Measurements from ENCODE around the gene BAHCC1.

DNA sequence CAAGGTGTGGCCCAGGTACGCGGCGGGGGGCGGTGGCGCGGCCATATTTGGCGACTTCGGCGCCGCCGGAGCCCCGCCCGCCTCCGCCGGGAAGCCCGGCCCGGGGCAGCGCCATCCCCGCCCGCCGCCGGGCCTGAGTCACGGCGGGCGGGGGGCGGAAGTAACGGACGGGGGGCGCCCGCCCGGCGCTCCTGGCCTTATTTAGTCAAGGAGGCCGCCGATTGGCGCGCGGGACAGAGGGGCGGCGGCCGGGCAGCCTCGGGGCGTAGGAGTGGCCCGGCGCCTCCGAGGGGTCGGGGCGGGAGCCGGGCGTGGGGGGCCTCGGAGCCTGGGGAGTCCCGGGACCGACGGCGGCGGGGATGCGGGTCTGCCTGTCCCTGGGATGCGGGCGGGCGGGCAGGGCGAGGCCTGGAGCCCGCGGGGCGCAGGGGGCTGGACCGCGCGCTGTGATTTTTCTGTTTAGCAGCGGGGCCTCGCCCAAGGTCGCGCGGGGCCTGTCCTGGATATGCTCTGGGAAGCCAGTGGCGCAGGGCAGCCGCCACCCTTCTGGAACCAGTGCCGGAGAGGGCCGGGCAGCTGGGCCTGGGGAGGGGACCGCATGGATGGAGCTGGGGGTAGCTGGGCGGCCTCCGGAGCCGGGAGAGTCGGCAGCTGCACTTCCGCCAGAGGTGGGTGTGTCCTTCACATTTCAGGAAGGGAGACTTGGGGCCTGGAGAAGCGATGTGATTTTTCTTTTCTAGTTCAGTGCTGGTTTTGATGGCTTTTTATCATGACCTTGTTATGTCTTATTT is 119.7 kb downstream of the BAHCC1 start:
- TF ChIP-seq CTCF (IDR thresholded peaks at IDR 0.05; ENCODE audit: low read depth, low read length, poor library complexity, severe bottlenecking), result no peak
- no peak for TF ChIP-seq EZH2phosphoT487 (IDR thresholded peaks at IDR 0.05; ENCODE audit: borderline replicate concordance, low read length)
